Gastrocnemius medialis (tissue), 4 donors: Measurements from ENCODE around the gene NELL2. TPM values are rescaled to one million over a fixed set of nuclear protein-coding genes. Genes with fewer than 3 reads are reported as not detected.

Experiments used
- ATAC-seq, 2 donors: fragments of 150-250 bp; one replicate each; pipeline ENCODE4 v1.9.1; 2016
- DNase-seq, 2 donors: peaks; one replicate each; pipeline ENCODE4 v3.0.0-alpha.2; 2019
- H3K27ac ChIP-seq, 4 donors: fragments of 200-600 bp; sonication (generic); 1 replicate in 1 of 4; 2 replicates in 3 of 4; pipeline ENCODE4 v1.5.1; 2016 to 2018; ENCODE audit warnings: mild to moderate bottlenecking in 2 of 4, moderate library complexity in 1 of 4
- H3K27me3 ChIP-seq, 3 donors: fragments of 200-600 bp; sonication (generic) in 2 of 3; 1 replicate in 1 of 3; 2 replicates in 2 of 3; pipeline versions ENCODE4 v1.5.1 to v1.6.0; 2016 to 2019; ENCODE audit warnings: mild to moderate bottlenecking in 1 of 3, moderate library complexity in 1 of 3
- H3K36me3 ChIP-seq, 2 donors: fragments of 200-600 bp; sonication (generic) in 1 of 2; one replicate each; pipeline ENCODE4 v1.5.1; 2017 to 2018
- H3K4me1 ChIP-seq, 2 donors: fragments of 200-600 bp; sonication (generic) in 1 of 2; one replicate each; pipeline ENCODE4 v1.5.1; 2016 to 2017; ENCODE audit warnings: mild to moderate bottlenecking in 2 of 2
- H3K4me3 ChIP-seq, 4 donors: fragments of 200-600 bp; sonication (generic) in 3 of 4; 1 replicate in 1 of 4; 2 replicates in 3 of 4; pipeline ENCODE4 v1.5.1; 2016 to 2019; ENCODE audit warnings: mild to moderate bottlenecking in 2 of 4
- H3K9me3 ChIP-seq, 3 donors: fragments of 200-600 bp; sonication (generic) in 2 of 3; 1 replicate in 1 of 3; 2 replicates in 2 of 3; pipeline ENCODE4 v1.5.1; 2016 to 2019
- POLR2A ChIP-seq, 2 donors: fragments of 450-650 bp; IDR thresholded peaks; one replicate each; pipeline ENCODE4 v1.6.1; 2017; ENCODE audit warnings: antibody characterized with exemption in 2 of 2, mild to moderate bottlenecking in 2 of 2, moderate library complexity in 2 of 2
- in situ Hi-C, 4 donors: fragments of 200-750 bp; cut with MboI; loops; one replicate each; pipeline versions ENCODE4 v1.15.0 to v1.8.0; 2017; ENCODE audit warnings: low sequenced_read_pairs in 4 of 4
- intact Hi-C: fragments of 100-400 bp; cut with DNase I; formaldehyde crosslinking; loops from one replicate; pipeline ENCODE4 v1.15.1; 2023; ENCODE audit warnings: low total_unique reads
- total RNA-seq, 4 donors: library from RNA; depleted of rRNA; stranded (reverse); fragments of >200 nt; gene quantifications; one replicate each; pipeline versions ENCODE4 v1.1.0 to v1.2.3, GENCODE V29; 2016
- TF ChIP-seq, protein P1 (sequence below), 5 experiments: fragments of 450-650 bp in 3 of 5; fragments of 200-600 bp in 2 of 5; sonication (generic) in 2 of 5; IDR thresholded peaks in 4 of 5; conservative IDR thresholded peaks in 1 of 5; 1 replicate in 4 of 5; 2 replicates in 1 of 5; pipeline ENCODE4 v1.5.1; 2016 to 2019; ENCODE audit warnings: antibody characterized with exemption in 5 of 5, mild to moderate bottlenecking in 3 of 5, moderate library complexity in 3 of 5

NELL2 gene
- total RNA-seq, 4 donors from 2014 or later = 0.58 to 0.82 TPM; not detected in 2

DNA sequence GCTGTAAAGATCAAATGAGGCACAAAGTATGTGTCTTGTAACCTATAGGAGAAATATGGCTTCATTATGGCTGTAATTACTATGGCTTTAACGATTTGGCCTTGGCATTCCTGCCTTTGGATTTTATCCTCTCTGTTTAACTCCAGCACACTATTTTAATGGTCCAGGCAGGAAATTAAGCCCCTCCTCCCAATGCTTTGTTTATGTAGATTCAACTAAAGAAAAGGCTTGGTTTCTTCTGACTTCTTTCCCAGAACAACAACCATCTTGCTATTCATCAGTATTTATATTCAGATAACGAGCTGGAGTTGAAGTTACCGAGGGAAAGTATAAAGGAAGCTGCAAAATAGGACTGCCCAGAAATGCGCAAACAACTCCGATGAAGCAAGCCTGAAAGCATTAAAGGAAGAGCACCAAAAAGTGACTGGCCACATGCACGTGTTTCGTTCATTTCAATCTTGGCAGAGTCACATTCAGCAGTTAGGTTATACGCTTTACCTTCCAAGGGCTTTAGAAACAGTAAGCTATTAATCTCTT, 104.6 kb downstream of the NELL2 start:
- H3K36me3 ChIP-seq = no peaks in the 10 kb centered on the region
- H3K27ac ChIP-seq = no peak overlapping the region
- no peak for TF ChIP-seq POLR2A (IDR thresholded peaks at IDR 0.05)
- TF ChIP-seq, protein P1, sequence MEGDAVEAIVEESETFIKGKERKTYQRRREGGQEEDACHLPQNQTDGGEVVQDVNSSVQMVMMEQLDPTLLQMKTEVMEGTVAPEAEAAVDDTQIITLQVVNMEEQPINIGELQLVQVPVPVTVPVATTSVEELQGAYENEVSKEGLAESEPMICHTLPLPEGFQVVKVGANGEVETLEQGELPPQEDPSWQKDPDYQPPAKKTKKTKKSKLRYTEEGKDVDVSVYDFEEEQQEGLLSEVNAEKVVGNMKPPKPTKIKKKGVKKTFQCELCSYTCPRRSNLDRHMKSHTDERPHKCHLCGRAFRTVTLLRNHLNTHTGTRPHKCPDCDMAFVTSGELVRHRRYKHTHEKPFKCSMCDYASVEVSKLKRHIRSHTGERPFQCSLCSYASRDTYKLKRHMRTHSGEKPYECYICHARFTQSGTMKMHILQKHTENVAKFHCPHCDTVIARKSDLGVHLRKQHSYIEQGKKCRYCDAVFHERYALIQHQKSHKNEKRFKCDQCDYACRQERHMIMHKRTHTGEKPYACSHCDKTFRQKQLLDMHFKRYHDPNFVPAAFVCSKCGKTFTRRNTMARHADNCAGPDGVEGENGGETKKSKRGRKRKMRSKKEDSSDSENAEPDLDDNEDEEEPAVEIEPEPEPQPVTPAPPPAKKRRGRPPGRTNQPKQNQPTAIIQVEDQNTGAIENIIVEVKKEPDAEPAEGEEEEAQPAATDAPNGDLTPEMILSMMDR (IDR thresholded peaks at IDR 0.05 in 4 of 5, conservative IDR thresholded peaks at IDR 0.05 in 1 of 5) = no peak
- H3K27me3 ChIP-seq = peaks cover 0 to 2% (median 0%) of the 10 kb centered on the region in 3 donors
- no peak for ATAC-seq
- no peaks in the 10 kb centered on the region for H3K4me1 ChIP-seq
- intact Hi-C loops (no loop called here), in situ Hi-C loops (no loop called here)
- no peak for DNase-seq
- H3K4me3 ChIP-seq = no peak overlapping the region
- no peaks in the 10 kb centered on the region for H3K9me3 ChIP-seq

- in situ Hi-C loops = no loop called here
Observed at GRCh38 chr12:44765796-44766195, 110.3 kb downstream of the NELL2 start.

GRCh38 chr12:44763021-44763420, 113.1 kb downstream of the NELL2 start:
- intact Hi-C loops (no loop called here), in situ Hi-C loops (no loop called here)
- no peak for TF ChIP-seq POLR2A (IDR thresholded peaks at IDR 0.05)
- TF ChIP-seq, protein P1 (IDR thresholded peaks at IDR 0.05 in 4 of 5, conservative IDR thresholded peaks at IDR 0.05 in 1 of 5) = no peak
- no peaks in the 10 kb centered on the region for H3K27me3 ChIP-seq
- no peaks in the 10 kb centered on the region for H3K36me3 ChIP-seq
- no peak overlapping the region for H3K27ac ChIP-seq
- DNase-seq = no peak
- no peaks in the 10 kb centered on the region for H3K9me3 ChIP-seq
- no peaks in the 10 kb centered on the region for H3K4me1 ChIP-seq
- H3K4me3 ChIP-seq = no peak overlapping the region
- ATAC-seq = no peak

More at GRCh38 chr12:44765796-44766195, 110.3 kb downstream of the NELL2 start:
- intact Hi-C loops = no loop called here
- H3K27me3 ChIP-seq = peaks cover 0 to 2% (median 0%) of the 10 kb centered on the region in 3 donors
- DNase-seq = no peak
- no peak for ATAC-seq
- H3K4me1 ChIP-seq = no peaks in the 10 kb centered on the region
- H3K4me3 ChIP-seq = no peak overlapping the region
- H3K9me3 ChIP-seq = no peaks in the 10 kb centered on the region
- H3K27ac ChIP-seq = no peak overlapping the region
- H3K36me3 ChIP-seq = no peaks in the 10 kb centered on the region
- no peak for TF ChIP-seq POLR2A (IDR thresholded peaks at IDR 0.05)
- TF ChIP-seq, protein P1 (IDR thresholded peaks at IDR 0.05 in 4 of 5, conservative IDR thresholded peaks at IDR 0.05 in 1 of 5) = no peak

DNA sequence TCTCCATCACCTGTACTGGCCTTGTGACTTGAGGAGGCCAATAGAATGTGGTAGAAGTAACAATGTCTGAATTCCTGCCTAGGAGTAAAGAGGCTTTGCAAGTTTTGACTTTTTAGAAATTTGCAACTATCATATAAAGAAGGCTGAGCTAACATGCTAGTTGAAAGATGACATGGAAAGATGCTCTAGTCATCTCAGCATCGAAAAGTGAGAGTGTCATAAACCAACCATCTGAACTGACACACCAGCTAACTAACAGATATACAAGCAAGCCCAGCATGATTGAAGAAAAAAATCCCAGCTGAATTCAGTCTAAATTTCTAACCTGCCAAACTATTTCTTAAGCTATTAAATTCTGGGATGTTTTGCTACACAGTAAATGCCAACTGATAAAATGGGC, 116.8 kb downstream of the NELL2 start:
- no peaks in the 10 kb centered on the region for H3K4me1 ChIP-seq
- H3K36me3 ChIP-seq = no peaks in the 10 kb centered on the region

More for the DNA sequence above, 116.8 kb downstream of the NELL2 start:
- Histone ChIP-seq H3K27me3 (no peaks in the 10 kb centered on the region), H3K9me3 (no peaks in the 10 kb centered on the region), H3K4me3 (no peak overlapping the region), H3K27ac (no peak overlapping the region)
- TF ChIP-seq, protein P1 (IDR thresholded peaks at IDR 0.05 in 4 of 5, conservative IDR thresholded peaks at IDR 0.05 in 1 of 5) = no peak
- no peak for TF ChIP-seq POLR2A (IDR thresholded peaks at IDR 0.05)
- ATAC-seq (no peak), DNase-seq (no peak)
- intact Hi-C loops (no loop called here), in situ Hi-C loops (no loop called here)
